KOPT-K1 (cell line): ENCODE data around the gene UMAD1.
"Not testable (repeated sequence)": the region's sequence is repeated elsewhere in the genome, so short reads cannot be mapped to it uniquely, and the experiment has no call there.

ENCODE experiments used
- H3K27ac ChIP-seq: fragments of 200-600 bp; sonication (generic); 2 replicates; pipeline ENCODE4 v1.5.1; 2016; ENCODE audit warnings: antibody characterized with exemption, mild to moderate bottlenecking, low read depth, low read length; ENCODE audit not compliant: poor library complexity, severe bottlenecking
- H3K36me3 ChIP-seq: fragments of 200-600 bp; sonication (generic); 2 replicates; pipeline ENCODE4 v1.5.1; 2017; ENCODE audit warnings: antibody characterized with exemption, mild to moderate bottlenecking, low read length, moderate library complexity; ENCODE audit not compliant: insufficient read depth
- H3K9me3 ChIP-seq: fragments of 200-600 bp; sonication (generic); 2 replicates; pipeline ENCODE4 v1.5.1; 2017; ENCODE audit warnings: antibody characterized with exemption, low read length, mild to moderate bottlenecking; ENCODE audit not compliant: insufficient read depth, poor library complexity, severe bottlenecking

The UMAD1 gene

GRCh38 chr7:7639847-7640220 lies 718 bp upstream of the UMAD1 start:
- Histone ChIP-seq H3K27ac (peak overlapping the region; percentile 77), H3K36me3 (peaks cover 24% of the 10 kb centered on the region), H3K9me3 (no peaks in the 10 kb centered on the region)

DNA sequence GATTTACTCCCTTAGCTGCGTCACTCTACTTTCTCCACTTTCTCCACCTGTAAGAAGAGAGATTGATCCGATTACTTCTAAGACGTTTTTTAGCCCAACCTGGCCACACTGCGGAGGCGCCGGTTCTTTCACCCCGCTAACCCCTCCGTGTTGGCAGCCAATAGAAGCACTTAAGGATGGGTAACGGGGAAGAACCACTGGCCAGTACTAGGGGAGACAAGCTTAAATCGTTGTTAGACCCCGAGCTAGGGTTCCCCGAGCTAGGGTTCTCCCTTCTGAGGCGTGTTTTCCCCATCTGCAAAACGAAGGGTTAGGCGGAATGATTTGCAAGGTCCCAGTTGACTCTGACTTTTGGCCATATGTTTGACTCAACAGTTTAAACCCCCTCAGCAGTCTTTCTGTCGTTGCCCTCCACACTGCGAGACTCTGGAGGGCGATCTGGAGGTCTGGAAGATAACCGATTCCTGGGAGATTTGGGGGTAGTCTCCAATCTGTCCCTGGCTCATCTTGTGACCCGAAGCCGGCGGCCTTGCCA lies 644 bp downstream of the UMAD1 start:
- H3K9me3 ChIP-seq = no peaks in the 10 kb centered on the region
- peaks cover 16% of the 10 kb centered on the region for H3K36me3 ChIP-seq
- H3K27ac ChIP-seq = peak overlapping the region; percentile 77

DNA sequence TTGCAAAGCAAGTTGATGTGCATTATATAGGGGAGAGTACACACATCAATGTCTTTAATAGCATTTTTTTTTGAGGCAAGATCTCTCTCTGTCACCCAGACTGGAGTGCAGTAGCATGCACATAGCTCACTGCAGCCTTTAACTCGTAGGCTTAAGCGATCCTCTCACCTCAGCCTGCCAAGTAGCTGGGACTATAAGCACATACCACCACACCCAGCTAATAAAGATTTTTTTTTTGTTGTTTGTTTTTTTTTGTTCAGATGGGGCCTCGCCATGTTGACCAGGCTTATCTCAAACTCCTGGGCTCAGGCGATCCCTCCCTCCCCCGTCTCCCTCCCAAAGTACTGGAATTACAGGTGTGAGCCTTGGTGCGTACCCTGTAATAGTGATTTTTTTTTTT lies 1.5 kb downstream of the UMAD1 start:
- Histone ChIP-seq H3K36me3 (peaks cover 7% of the 10 kb centered on the region), H3K27ac (no peak overlapping the region), H3K9me3 (no peaks in the 10 kb centered on the region)

GRCh38 chr7:7647495-7648036 lies 7.0 kb downstream of the UMAD1 start:
- H3K9me3 ChIP-seq = no peaks in the 10 kb centered on the region
- no peak overlapping the region for H3K27ac ChIP-seq
- no peaks in the 10 kb centered on the region for H3K36me3 ChIP-seq

- no peaks in the 10 kb centered on the region for H3K36me3 ChIP-seq
- H3K27ac ChIP-seq = no peak overlapping the region
- no peaks in the 10 kb centered on the region for H3K9me3 ChIP-seq
Measured at GRCh38 chr7:7650682-7651206, 10.2 kb downstream of the UMAD1 start.

DNA sequence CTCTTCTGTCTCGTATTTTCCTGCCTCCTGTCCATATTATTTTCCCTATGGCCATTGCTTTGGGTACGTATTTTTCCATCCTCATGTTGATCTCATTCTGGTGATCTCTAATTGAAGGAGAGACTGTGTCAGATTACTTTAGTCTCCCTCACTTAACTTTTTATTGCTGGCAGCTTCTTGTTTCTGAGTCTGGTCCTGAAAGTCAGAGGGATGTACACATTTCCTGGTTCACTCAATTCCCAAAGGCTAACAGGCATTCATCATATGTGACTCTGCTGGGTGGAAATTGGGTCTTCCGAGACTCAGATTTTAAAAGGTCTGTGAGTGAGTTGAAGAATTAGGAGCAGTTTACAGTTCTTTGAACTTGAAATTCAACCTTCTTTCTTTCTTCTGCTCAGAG lies 10.9 kb downstream of the UMAD1 start:
- H3K9me3 ChIP-seq = no peaks in the 10 kb centered on the region
- H3K36me3 ChIP-seq = no peaks in the 10 kb centered on the region
- H3K27ac ChIP-seq = no peak overlapping the region

GRCh38 chr7:7652798-7653540 lies 12.4 kb downstream of the UMAD1 start:
- Histone ChIP-seq H3K36me3 (no peaks in the 10 kb centered on the region), H3K27ac (no peak overlapping the region), H3K9me3 (peaks cover 14% of the 10 kb centered on the region)

DNA sequence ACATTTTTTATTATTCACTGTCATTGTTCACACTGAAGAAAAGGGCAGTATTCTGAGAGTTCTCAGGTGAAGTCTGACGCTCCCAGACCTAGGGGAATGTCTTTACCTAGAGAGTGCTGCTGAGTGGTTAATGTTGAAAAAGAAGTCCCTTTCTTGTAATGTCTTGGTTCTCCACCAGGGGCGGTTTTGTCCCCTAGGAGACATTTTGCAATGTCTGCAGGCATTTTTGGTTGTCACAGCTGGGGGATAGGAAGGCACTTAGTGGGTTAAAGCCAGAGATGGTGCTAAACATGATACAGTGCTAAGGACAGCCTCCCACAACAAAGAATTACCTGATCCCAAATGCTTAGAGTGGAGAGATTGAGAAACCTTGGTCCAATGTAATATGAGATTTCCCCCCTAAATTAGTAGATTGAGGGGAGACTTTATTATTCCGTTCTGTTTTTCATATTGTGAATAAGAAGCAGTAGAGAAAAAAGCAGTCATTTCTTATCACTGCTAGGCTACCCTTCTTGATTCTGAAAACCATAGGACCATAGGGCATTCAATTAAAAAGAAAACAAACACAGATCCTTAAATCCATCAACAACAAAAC lies 13.1 kb downstream of the UMAD1 start:
- H3K9me3 ChIP-seq = peaks cover 18% of the 10 kb centered on the region
- no peaks in the 10 kb centered on the region for H3K36me3 ChIP-seq
- no peak overlapping the region for H3K27ac ChIP-seq

- Histone ChIP-seq H3K9me3 (peaks cover 23% of the 10 kb centered on the region), H3K36me3 (no peaks in the 10 kb centered on the region), H3K27ac (no peak overlapping the region)
Measured at GRCh38 chr7:7654964-7655715, 14.6 kb downstream of the UMAD1 start.

- H3K27ac ChIP-seq, H3K36me3 ChIP-seq: not testable (repeated sequence)
- peaks cover 28% of the 10 kb centered on the region for H3K9me3 ChIP-seq
Measured at GRCh38 chr7:7656459-7656858, 15.9 kb downstream of the UMAD1 start.

DNA sequence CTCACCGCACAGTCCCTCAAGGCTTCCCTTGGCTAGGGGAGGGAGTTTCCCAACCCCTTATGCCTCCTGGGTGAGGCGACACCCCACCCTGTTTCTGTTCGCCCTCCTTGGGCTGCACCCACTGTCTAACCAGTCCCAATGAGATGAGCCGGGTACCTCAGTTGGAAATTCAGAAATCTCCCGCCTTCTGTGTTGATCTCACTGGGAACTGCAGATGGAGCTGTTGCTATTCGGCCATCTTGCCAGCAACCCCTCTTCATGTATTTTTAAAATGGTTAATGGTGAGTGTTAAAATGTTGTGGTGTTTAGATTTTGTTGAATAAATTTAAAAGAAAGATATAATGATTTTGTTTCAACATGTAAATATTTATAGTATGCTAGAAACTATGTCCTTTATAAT lies 22.0 kb downstream of the UMAD1 start:
- no peak overlapping the region for H3K27ac ChIP-seq
- H3K36me3 ChIP-seq = no peaks in the 10 kb centered on the region
- H3K9me3 ChIP-seq = peaks cover 17% of the 10 kb centered on the region

DNA sequence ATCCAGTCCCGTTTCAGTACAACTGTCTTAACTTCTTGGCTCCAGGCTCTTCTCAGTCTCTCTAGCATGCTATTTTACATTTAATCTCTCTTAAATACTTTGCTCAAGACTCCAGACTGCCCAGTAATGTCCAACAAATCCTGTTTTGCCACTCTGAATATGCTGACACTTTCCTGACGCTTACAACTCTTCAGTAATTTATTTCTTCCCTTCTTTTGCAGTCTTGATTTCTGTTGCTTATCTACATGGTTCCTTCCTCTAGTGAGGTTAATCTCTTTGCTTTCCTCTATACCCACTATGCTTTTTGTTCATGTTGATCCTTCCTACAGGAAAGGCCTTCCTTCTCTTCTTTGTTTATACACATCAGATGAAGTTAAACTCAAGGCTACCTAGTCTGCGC lies 23.7 kb downstream of the UMAD1 start:
- peaks cover 12% of the 10 kb centered on the region for H3K9me3 ChIP-seq
- no peak overlapping the region for H3K27ac ChIP-seq
- H3K36me3 ChIP-seq = no peaks in the 10 kb centered on the region

GRCh38 chr7:7665031-7665430 lies 24.5 kb downstream of the UMAD1 start:
- H3K36me3 ChIP-seq = no peaks in the 10 kb centered on the region
- H3K27ac ChIP-seq = no peak overlapping the region
- H3K9me3 ChIP-seq = peaks cover 12% of the 10 kb centered on the region

- Histone ChIP-seq H3K9me3 (peaks cover 5% of the 10 kb centered on the region), H3K36me3 (no peaks in the 10 kb centered on the region), H3K27ac (no peak overlapping the region)
Measured at GRCh38 chr7:7667187-7667586, 26.6 kb downstream of the UMAD1 start.

DNA sequence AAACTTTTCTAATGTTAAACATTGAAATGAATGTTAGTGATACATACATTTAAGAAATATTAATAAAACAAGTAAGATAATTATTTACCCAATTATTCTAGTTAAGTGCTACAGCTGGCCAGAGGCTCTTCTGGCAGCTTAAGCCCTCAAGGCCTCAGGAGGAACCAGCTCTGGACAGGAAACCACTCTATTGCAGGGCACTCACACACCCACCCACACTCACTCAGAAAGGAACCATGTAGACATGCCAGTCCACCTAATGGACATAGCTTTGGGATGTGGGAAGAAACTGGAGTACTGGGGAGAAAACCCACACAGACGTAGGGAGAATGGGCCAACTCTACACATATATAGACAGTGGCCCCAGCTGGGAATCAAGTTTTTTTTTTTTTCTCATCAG lies 28.2 kb downstream of the UMAD1 start:
- Histone ChIP-seq H3K9me3 (peaks cover 5% of the 10 kb centered on the region), H3K27ac (no peak overlapping the region), H3K36me3 (no peaks in the 10 kb centered on the region)
